ENCODE results near the gene CD6.
"Not testable (repeated sequence)": the region's sequence is repeated elsewhere in the genome, so short reads cannot be mapped to it uniquely, and the experiment has no call there.

DNA sequence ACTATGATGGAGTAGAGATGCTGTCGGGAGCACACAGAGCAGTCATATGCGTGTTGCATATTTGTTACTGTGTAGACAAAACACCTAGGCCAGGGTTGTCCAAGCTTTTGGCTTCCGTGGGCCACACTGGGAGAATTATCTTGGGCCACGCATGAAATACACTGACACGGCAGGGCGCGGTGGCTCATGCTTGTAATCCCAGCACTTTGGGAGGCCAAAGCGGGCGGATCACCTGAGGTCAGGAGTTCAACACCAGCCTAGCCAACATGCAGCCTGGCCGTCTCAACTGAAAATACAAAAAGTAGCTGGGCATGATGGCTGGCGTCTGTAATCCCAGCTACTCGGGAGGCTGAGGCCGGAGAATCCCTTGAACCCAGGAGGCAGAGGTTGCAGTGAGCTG is 93.8 kb downstream of the CD6 start:
- TF ChIP-seq SP1 (IDR thresholded peaks at IDR 0.05); HDGF (IDR thresholded peaks at IDR 0.05; ENCODE audit: borderline replicate concordance); FOXM1 (IDR thresholded peaks at IDR 0.05; ENCODE audit: borderline replicate concordance); BHLHE40 (IDR thresholded peaks at IDR 0.05; ENCODE audit: borderline replicate concordance); NFRKB (IDR thresholded peaks at IDR 0.05); ZNF384 (IDR thresholded peaks at IDR 0.05); TARDBP (IDR thresholded peaks at IDR 0.05); LEF1 (IDR thresholded peaks at IDR 0.05; ENCODE audit: borderline replicate concordance); FOXK2 (IDR thresholded peaks at IDR 0.05); SUZ12 (IDR thresholded peaks at IDR 0.05); ARNT (IDR thresholded peaks at IDR 0.05): not testable (repeated sequence)
- TF ChIP-seq, protein P1, sequence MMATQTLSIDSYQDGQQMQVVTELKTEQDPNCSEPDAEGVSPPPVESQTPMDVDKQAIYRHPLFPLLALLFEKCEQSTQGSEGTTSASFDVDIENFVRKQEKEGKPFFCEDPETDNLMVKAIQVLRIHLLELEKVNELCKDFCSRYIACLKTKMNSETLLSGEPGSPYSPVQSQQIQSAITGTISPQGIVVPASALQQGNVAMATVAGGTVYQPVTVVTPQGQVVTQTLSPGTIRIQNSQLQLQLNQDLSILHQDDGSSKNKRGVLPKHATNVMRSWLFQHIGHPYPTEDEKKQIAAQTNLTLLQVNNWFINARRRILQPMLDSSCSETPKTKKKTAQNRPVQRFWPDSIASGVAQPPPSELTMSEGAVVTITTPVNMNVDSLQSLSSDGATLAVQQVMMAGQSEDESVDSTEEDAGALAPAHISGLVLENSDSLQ (IDR thresholded peaks at IDR 0.05): not testable (repeated sequence)
